ENCODE results near the gene EMD.

- TF ChIP-seq CTCF (IDR thresholded peaks at IDR 0.05 in 2 of 3, conservative IDR thresholded peaks at IDR 0.05 in 1 of 3; ENCODE audit: control insufficient read depth in 2 of 3, extremely low read depth in 1 of 3, insufficient read depth in 1 of 3, low read depth in 3 of 3, low read length in 3 of 3), result no peak
- no peak for TF ChIP-seq KAT2A (conservative IDR thresholded peaks at IDR 0.05; ENCODE audit: control insufficient read depth, low read depth, low read length)
- TF ChIP-seq CHD2 (IDR thresholded peaks at IDR 0.05; ENCODE audit: borderline replicate concordance, low read depth, low read length), result no peak
- TF ChIP-seq RAD21 (IDR thresholded peaks at IDR 0.05; ENCODE audit: insufficient read depth, low read depth, low read length), result no peak
- no peak for TF ChIP-seq NR2C2 (IDR thresholded peaks at IDR 0.05; ENCODE audit: borderline replicate concordance, control insufficient read depth, insufficient read length, low read depth)
- no peak for TF ChIP-seq IRF3 (IDR thresholded peaks at IDR 0.05)
- no peak for TF ChIP-seq CUX1 (IDR thresholded peaks at IDR 0.05; ENCODE audit: insufficient replicate concordance, low read depth, low read length)
- TF ChIP-seq PML (IDR thresholded peaks at IDR 0.05; ENCODE audit: low read length), result no peak
- TF ChIP-seq CBX3 (IDR thresholded peaks at IDR 0.05; ENCODE audit: borderline replicate concordance, low read depth), result no peak
- no peak for TF ChIP-seq CREB1 (IDR thresholded peaks at IDR 0.05; ENCODE audit: low read depth)
- TF ChIP-seq ATF7 (IDR thresholded peaks at IDR 0.05; ENCODE audit: low read depth), result no peak
- TF ChIP-seq CEBPB (IDR thresholded peaks at IDR 0.05; ENCODE audit: borderline replicate concordance in 1 of 2, low read depth in 2 of 2, low read length in 2 of 2), result no peak
- TF ChIP-seq MAX (IDR thresholded peaks at IDR 0.05; ENCODE audit: low read depth, low read length), result no peak
Observed at GRCh38 chrX:154380153-154380552, 1.1 kb downstream of the EMD start.
